ENCODE measurements around the gene UFD1.
"Not testable (repeated sequence)": the region's sequence is repeated elsewhere in the genome, so short reads cannot be mapped to it uniquely, and the experiment has no call there.

Gene UFD1

DNA sequence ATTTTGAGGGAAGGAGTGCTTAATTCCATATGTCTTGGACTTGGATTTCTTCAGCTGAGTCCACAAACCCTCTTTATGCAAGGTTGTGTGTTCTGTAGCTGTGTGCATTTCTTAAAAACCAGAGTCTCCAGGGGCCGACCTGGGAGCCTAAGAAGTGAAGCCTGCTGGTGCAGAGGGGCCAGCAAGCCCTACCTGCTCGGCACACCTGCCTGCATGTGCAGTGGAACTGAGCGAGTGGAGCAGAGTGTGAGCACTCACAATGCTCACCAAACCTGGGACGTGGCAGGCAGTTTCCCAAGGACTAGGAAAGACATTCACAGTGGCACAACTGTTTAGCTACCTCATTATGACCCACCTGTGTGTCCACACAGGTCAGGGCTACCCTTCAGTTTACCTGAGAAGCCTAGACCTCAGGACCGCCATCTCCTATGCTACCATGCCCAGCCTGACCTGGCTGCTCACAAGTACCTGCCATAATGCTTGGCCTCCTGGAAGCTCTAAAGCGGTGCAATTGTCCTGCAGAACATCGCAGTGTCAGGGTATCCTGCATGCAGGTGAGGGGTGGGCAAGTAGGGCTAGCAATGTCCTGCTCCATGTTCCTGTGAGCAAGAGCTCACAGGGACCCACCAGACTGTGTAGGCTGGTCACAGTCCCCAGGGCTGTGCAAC is 35.3 kb downstream of the UFD1 start:
- Mint-ChIP-seq H3K4me1 (peaks cover 26% of the 10 kb centered on the region), H3K9me3 (no peaks in the 10 kb centered on the region), H3K27me3 (ENCODE audit: low read depth, poor library complexity) (no peaks in the 10 kb centered on the region), H3K27ac (no peak overlapping the region), H3K36me3 (ENCODE audit: low read depth) (peaks cover 46% of the 10 kb centered on the region), H3K4me3 (no peak overlapping the region)
- TF ChIP-seq, protein P1, sequence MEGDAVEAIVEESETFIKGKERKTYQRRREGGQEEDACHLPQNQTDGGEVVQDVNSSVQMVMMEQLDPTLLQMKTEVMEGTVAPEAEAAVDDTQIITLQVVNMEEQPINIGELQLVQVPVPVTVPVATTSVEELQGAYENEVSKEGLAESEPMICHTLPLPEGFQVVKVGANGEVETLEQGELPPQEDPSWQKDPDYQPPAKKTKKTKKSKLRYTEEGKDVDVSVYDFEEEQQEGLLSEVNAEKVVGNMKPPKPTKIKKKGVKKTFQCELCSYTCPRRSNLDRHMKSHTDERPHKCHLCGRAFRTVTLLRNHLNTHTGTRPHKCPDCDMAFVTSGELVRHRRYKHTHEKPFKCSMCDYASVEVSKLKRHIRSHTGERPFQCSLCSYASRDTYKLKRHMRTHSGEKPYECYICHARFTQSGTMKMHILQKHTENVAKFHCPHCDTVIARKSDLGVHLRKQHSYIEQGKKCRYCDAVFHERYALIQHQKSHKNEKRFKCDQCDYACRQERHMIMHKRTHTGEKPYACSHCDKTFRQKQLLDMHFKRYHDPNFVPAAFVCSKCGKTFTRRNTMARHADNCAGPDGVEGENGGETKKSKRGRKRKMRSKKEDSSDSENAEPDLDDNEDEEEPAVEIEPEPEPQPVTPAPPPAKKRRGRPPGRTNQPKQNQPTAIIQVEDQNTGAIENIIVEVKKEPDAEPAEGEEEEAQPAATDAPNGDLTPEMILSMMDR (IDR thresholded peaks at IDR 0.05): no peak
- no peak for DNase-seq

DNA sequence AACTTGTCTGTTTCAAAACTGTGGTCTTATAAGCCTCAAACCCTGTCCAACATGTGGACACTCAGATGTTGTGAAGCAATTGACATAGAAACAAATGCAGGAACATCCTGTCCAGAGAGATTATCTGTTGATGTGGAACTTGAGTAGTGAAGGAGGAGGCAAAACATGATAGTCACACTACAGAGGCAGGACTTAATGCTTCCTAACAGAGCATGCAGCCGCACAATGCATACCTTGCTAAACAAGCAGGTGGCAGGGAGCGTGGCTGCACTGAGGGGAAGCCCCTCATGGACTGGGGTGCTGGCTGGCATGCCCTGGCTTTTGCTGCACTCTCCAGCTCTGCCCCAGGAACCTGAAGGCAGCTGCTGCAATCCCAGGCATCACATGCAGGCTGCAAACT is 36.8 kb downstream of the UFD1 start:
- TF ChIP-seq, protein P1 (IDR thresholded peaks at IDR 0.05): no peak
- DNase-seq: no peak
- Mint-ChIP-seq H3K27ac (no peak overlapping the region), H3K4me1 (peaks cover 22% of the 10 kb centered on the region), H3K27me3 (ENCODE audit: low read depth, poor library complexity) (no peaks in the 10 kb centered on the region), H3K4me3 (no peak overlapping the region), H3K36me3 (ENCODE audit: low read depth) (peaks cover 52% of the 10 kb centered on the region), H3K9me3 (no peaks in the 10 kb centered on the region)

DNA sequence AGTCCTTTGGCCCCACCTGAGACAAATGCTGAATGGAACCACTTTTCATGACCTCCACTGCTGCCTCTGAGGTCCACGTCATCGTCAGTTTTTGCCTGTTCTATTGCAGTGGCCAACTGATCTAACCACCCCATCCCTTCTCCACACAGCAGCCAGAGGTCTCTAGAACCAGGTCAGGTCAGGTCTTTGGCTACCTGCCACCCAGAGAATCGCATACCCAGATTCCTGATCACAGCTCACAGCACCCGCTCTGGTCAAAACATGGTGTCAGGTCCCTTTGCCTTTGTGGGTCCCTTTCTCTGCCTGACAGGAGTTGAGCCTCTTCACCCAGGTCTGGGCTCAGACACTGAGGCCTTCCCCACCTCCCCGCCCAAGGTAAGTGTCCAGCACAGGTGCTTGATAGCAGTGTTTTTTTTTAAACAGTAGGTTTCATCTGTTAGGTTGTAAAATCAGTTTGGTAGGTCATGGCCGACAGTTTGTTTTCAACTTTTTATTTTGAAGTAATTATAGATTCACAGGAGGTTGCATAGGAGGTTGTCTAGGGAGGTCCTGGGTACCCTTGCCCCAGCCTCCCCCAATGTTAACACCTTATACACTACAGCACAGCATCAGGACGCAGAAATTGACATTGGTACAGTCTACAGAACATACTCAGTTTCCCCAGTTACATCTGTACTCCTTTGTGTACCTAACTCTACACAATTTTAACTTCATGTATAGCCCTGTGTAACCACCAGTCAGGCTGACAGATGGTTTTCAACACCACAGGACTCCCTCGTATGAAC is 38.4 kb downstream of the UFD1 start:
- Mint-ChIP-seq H3K4me3 (no peak overlapping the region), H3K27me3 (ENCODE audit: low read depth, poor library complexity) (no peaks in the 10 kb centered on the region), H3K36me3 (ENCODE audit: low read depth) (peaks cover 48% of the 10 kb centered on the region), H3K9me3 (no peaks in the 10 kb centered on the region), H3K4me1 (peaks cover 16% of the 10 kb centered on the region), H3K27ac (peak overlapping the region; percentile 84)
- DNase-seq: no peak
- TF ChIP-seq, protein P1 (IDR thresholded peaks at IDR 0.05): no peak

DNA sequence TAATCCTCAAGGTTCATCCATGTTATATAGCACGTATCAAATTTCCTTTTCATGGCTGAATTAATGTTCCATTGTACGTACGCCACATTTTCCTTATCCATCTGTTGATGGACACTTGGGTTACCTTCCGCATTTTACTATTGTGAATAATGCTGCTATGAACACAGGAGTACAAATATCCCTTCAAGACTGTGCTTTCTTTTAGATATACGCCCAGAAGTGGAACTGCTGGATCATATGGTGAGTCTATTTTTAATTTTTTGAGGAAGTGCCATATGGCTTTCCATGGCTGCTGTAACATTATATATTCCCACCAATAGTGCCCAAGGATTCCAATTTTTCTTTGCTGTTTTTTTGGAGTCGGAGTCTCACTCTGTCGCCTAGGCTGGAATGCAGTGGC is 40.7 kb downstream of the UFD1 start:
- DNase-seq: no peak
- TF ChIP-seq, protein P1 (IDR thresholded peaks at IDR 0.05): no peak
- H3K27ac Mint-ChIP-seq: no peak overlapping the region
- peaks cover 23% of the 10 kb centered on the region for H3K4me1 Mint-ChIP-seq
- peaks cover 51% of the 10 kb centered on the region for H3K36me3 Mint-ChIP-seq (ENCODE audit: low read depth)
- no peaks in the 10 kb centered on the region for H3K9me3 Mint-ChIP-seq
- no peaks in the 10 kb centered on the region for H3K27me3 Mint-ChIP-seq (ENCODE audit: low read depth, poor library complexity)
- no peak overlapping the region for H3K4me3 Mint-ChIP-seq

DNA sequence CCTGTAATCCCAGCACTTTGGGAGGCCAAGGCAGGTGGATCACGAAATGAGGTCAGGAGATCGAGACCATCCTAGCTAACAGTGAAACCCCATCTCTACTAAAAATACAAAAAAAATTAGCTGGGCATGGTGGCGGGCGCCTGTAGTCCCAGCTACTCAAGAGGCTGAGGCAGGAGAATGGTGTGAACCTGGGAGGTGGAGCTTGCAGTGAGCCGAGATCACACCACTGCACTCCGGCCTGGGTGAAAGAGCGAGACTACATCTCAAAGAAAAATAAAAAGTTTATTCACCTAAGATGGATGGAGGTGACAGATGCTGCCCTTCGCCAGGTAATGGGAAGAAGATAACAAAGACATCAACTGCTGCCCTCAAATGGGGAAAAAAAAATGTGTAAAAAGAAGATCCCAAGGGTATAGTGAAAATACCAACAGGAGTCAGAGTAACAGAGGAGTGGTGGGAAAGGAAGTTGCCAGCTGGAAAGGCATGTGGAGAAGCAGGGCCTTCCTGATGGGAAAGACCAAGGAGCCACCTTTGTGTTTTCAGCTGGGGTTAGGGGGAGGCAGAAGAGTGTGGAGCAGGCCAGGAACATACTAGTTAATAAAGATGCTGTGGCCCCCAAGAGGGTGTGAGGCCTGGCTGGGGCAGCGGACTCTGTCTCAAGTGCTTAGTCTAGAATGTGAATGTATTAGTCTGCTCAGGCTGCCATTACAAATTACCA is 42.4 kb downstream of the UFD1 start:
- Mint-ChIP-seq H3K4me1 (peaks cover 32% of the 10 kb centered on the region), H3K27ac (peak overlapping the region; percentile 80), H3K36me3 (ENCODE audit: low read depth) (peaks cover 40% of the 10 kb centered on the region)
- H3K4me3 Mint-ChIP-seq; H3K9me3 Mint-ChIP-seq; H3K27me3 Mint-ChIP-seq (ENCODE audit: low read depth, poor library complexity); DNase-seq: not testable (repeated sequence)

DNA sequence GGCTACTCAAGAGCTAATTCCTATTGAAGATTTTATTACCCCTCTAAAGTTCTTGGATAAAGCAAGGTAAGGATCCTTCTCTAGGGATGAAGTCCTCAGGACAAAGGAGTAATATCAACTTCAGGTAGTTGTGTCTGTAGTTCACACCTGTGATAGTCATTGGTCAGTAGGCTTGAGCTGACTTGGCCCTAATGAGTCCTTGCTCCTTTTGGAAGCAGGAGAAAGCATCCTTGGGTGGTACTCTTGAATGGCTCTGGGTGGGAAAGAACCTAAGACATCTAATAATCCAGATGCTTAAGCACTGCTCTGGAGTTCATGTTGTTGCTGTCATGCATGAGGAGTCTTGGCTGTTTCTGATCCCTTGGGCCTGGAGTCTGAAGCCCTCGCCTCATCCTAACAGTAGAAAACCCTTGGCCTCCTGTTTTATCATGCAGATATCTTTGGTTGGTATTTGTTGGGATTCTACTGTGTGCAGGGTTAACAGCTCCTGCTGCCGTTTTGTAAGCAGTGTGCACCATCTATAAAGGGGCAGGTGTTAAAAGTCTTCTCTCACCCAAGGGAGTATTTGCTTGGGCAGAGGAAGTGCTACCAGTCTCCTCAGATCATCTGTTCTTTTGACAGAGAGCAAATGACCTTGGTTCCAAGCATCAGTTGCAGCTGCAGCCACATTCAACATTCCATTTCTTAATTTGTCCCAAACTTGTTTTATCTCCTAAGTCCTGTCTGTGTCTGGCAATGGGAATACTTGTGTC is 44.0 kb downstream of the UFD1 start:
- Mint-ChIP-seq H3K27me3 (ENCODE audit: low read depth, poor library complexity) (no peaks in the 10 kb centered on the region), H3K4me3 (no peak overlapping the region), H3K4me1 (peaks cover 42% of the 10 kb centered on the region), H3K36me3 (ENCODE audit: low read depth) (peaks cover 26% of the 10 kb centered on the region), H3K9me3 (no peaks in the 10 kb centered on the region), H3K27ac (peak overlapping the region; percentile 39)
- TF ChIP-seq, protein P1 (IDR thresholded peaks at IDR 0.05): no peak
- DNase-seq: no peak

Data from nephron progenitor cell (in vitro differentiated cells).